ENCODE results near the gene REEP1. TPM values are rescaled to one million over a fixed set of nuclear protein-coding genes. Genes with fewer than 3 reads are reported as not detected.

The REEP1 gene
- total RNA-seq, 6 donors from 2014 or later: 4.1 to 10.4 (median 7.5) TPM

- Histone ChIP-seq H3K27ac (no peak overlapping the region), H3K27me3 (no peaks in the 10 kb centered on the region), H3K9me3 (no peaks in the 10 kb centered on the region), H3K4me1 (no peaks in the 10 kb centered on the region), H3K4me3 (no peak overlapping the region), H3K36me3 (no peaks in the 10 kb centered on the region)
- no peak for DNase-seq
- no peak for TF ChIP-seq CTCF (IDR thresholded peaks at IDR 0.05)
- TF ChIP-seq EP300 (IDR thresholded peaks at IDR 0.05): no peak
- no peak for TF ChIP-seq POLR2AphosphoS5 (IDR thresholded peaks at IDR 0.05)
- no peak for TF ChIP-seq POLR2A (IDR thresholded peaks at IDR 0.05)
- 88 to 96% methylated on average over 8 of the region's 8 CpGs for WGBS, 2 donors
- ATAC-seq (ENCODE audit: low FRiP score in 2 of 2): no peak
Measured at GRCh38 chr2:86308356-86308755, 29.1 kb downstream of the REEP1 start.

- 86 to 92% methylated on average over 7 of the region's 7 CpGs for WGBS, 2 donors
- TF ChIP-seq POLR2AphosphoS5 (IDR thresholded peaks at IDR 0.05) (no peak), CTCF (IDR thresholded peaks at IDR 0.05) (no peak), EP300 (IDR thresholded peaks at IDR 0.05) (no peak), POLR2A (IDR thresholded peaks at IDR 0.05) (no peak)
- Histone ChIP-seq H3K27me3 (no peaks in the 10 kb centered on the region), H3K27ac (no peak overlapping the region), H3K9me3 (no peaks in the 10 kb centered on the region), H3K4me3 (no peak overlapping the region), H3K4me1 (no peaks in the 10 kb centered on the region), H3K36me3 (no peaks in the 10 kb centered on the region)
- DNase-seq (no peak), ATAC-seq (ENCODE audit: low FRiP score in 2 of 2) (no peak)
Measured at GRCh38 chr2:86307431-86307830, 30.0 kb downstream of the REEP1 start.

DNA sequence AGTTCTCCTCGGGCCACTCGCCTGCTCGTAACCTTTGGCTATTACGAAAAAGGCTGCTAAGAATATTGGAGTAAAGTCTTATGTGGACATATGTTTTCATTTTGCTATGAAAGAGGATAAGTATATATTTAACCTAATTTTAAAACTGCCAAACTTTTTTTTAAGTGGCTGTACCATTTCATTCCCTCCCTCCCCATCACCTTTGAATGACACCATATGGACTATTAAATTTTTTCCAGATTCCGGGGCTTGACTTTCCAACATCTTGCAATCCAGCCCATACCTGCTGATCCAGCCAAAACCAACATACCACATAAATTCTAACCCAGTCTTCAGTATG lies 31.5 kb downstream of the REEP1 start:
- ATAC-seq (ENCODE audit: low FRiP score in 2 of 2) (no peak), DNase-seq (no peak)
- Histone ChIP-seq H3K27ac (no peak overlapping the region), H3K4me3 (no peak overlapping the region), H3K36me3 (no peaks in the 10 kb centered on the region), H3K4me1 (peaks cover 0 to 10% (median 3%) of the 10 kb centered on the region in 4 donors), H3K27me3 (no peaks in the 10 kb centered on the region), H3K9me3 (no peaks in the 10 kb centered on the region)
- TF ChIP-seq POLR2A (IDR thresholded peaks at IDR 0.05) (no peak), CTCF (IDR thresholded peaks at IDR 0.05) (no peak), POLR2AphosphoS5 (IDR thresholded peaks at IDR 0.05) (no peak), EP300 (IDR thresholded peaks at IDR 0.05) (no peak)
- whole genome bisulfite sequencing, 2 donors: 87 to 89% methylated on average over 5 of the region's 5 CpGs

GRCh38 chr2:86305195-86305914 lies 32.1 kb downstream of the REEP1 start:
- no peak for ATAC-seq (ENCODE audit: low FRiP score in 2 of 2)
- Histone ChIP-seq H3K9me3 (no peaks in the 10 kb centered on the region), H3K27me3 (no peaks in the 10 kb centered on the region), H3K4me1 (peaks cover 0 to 10% (median 3%) of the 10 kb centered on the region in 4 donors), H3K4me3 (no peak overlapping the region), H3K36me3 (no peaks in the 10 kb centered on the region), H3K27ac (no peak overlapping the region)
- WGBS, 2 donors: 84 to 87% methylated on average over 5 of the region's 5 CpGs
- DNase-seq: no peak
- TF ChIP-seq POLR2A (IDR thresholded peaks at IDR 0.05) (no peak), POLR2AphosphoS5 (IDR thresholded peaks at IDR 0.05) (peak in 1 of 2 donors; percentile 35), CTCF (IDR thresholded peaks at IDR 0.05) (no peak), EP300 (IDR thresholded peaks at IDR 0.05) (no peak)

- Histone ChIP-seq H3K9me3 (no peaks in the 10 kb centered on the region), H3K27me3 (no peaks in the 10 kb centered on the region), H3K4me1 (peaks cover 0 to 10% (median 3%) of the 10 kb centered on the region in 4 donors), H3K36me3 (no peaks in the 10 kb centered on the region), H3K4me3 (no peak overlapping the region), H3K27ac (no peak overlapping the region)
- ATAC-seq (ENCODE audit: low FRiP score in 2 of 2): no peak
- no peak for DNase-seq
- 81 to 87% methylated on average over 3 of the region's 3 CpGs for WGBS, 2 donors
- no peak for TF ChIP-seq POLR2A (IDR thresholded peaks at IDR 0.05)
- TF ChIP-seq EP300 (IDR thresholded peaks at IDR 0.05): no peak
- no peak for TF ChIP-seq POLR2AphosphoS5 (IDR thresholded peaks at IDR 0.05)
- TF ChIP-seq CTCF (IDR thresholded peaks at IDR 0.05): no peak
Measured at GRCh38 chr2:86304416-86304815, 33.0 kb downstream of the REEP1 start.
